A673 (cell line): ENCODE results near the gene CASP2. TPM values are rescaled to one million over a fixed set of nuclear protein-coding genes. Genes with fewer than 3 reads are reported as not detected.

Experiments
- BruUV-seq: library from RNA; stranded (reverse); fragments of 400-500 nt; replicated peaks from 2 replicates; lab custom pipeline; 2021; lab: Mats Ljungman, UMichigan
- CTCF ChIA-PET: fragments of 300-600 bp; sonication (Branson Sonifier 250); formaldehyde crosslinking; loops from one replicate; lab custom pipeline; 2022; ENCODE audit warnings: antibody characterized with exemption; lab: Charles Lee
- POLR2A ChIA-PET: fragments of 300-600 bp; sonication (Branson Sonifier 250); formaldehyde crosslinking; loops from one replicate; lab custom pipeline; 2022; ENCODE audit warnings: antibody characterized with exemption; ENCODE audit not compliant: low non-redundant PET; lab: Charles Lee
- DNase-seq: peaks from one replicate; pipeline ENCODE4 v3.0.0-alpha.2; 2015; ENCODE audit warnings: low spot score
- H3K27ac ChIP-seq: fragments of 200-600 bp; sonication (generic); 2 replicates; pipeline ENCODE4 v1.5.1; 2016; ENCODE audit warnings: mixed run types, low read depth, mild to moderate bottlenecking, mixed read lengths, antibody characterized with exemption, low read length; ENCODE audit not compliant: poor library complexity, severe bottlenecking
- H3K27me3 ChIP-seq: fragments of 200-600 bp; sonication (generic); replicated peaks from 2 replicates; pipeline ENCODE4 v1.6.1; 2017; ENCODE audit warnings: mixed run types, low read depth, mild to moderate bottlenecking, mixed read lengths, antibody characterized with exemption, low read length; ENCODE audit not compliant: insufficient read depth, poor library complexity
- H3K36me3 ChIP-seq: fragments of 200-600 bp; sonication (generic); 2 replicates; pipeline ENCODE4 v1.6.1; 2016; ENCODE audit warnings: mixed run types, mild to moderate bottlenecking, mixed read lengths, antibody characterized with exemption, low read length; ENCODE audit not compliant: insufficient read depth, poor library complexity, severe bottlenecking
- H3K4me1 ChIP-seq: fragments of 200-600 bp; sonication (generic); 2 replicates; pipeline ENCODE4 v1.6.1; 2017; ENCODE audit warnings: mixed run types, mild to moderate bottlenecking, mixed read lengths, antibody characterized with exemption, low read length; ENCODE audit not compliant: insufficient read depth, poor library complexity, severe bottlenecking
- H3K4me3 ChIP-seq: fragments of 200-600 bp; sonication (generic); 2 replicates; pipeline ENCODE4 v1.5.1; 2016; ENCODE audit warnings: low read depth, mixed run types, mild to moderate bottlenecking, mixed read lengths, low read length; ENCODE audit not compliant: poor library complexity, severe bottlenecking
- H3K9me3 ChIP-seq: fragments of 200-600 bp; sonication (generic); 2 replicates; pipeline ENCODE4 v1.6.1; 2016; ENCODE audit warnings: mixed run types, low read depth, mild to moderate bottlenecking, mixed read lengths, antibody characterized with exemption, low read length; ENCODE audit not compliant: poor library complexity, severe bottlenecking
- CTCF ChIP-seq: fragments of 300-800, 200-600 bp; sonication (generic); conservative IDR thresholded peaks from 2 replicates; pipeline ENCODE4 v1.5.1; 2017; ENCODE audit warnings: low read depth, mild to moderate bottlenecking, antibody characterized with exemption, low read length, moderate library complexity, mixed read lengths
- EZH2 ChIP-seq: fragments of 200-600 bp; sonication (generic); IDR thresholded peaks from 2 replicates; pipeline ENCODE4 v1.6.1; 2017; ENCODE audit warnings: borderline replicate concordance, low read depth, mild to moderate bottlenecking, mixed read lengths, antibody characterized with exemption, low read length; ENCODE audit not compliant: poor library complexity, severe bottlenecking
- intact Hi-C: fragments of 100-400 bp; cut with micrococcal nuclease; formaldehyde crosslinking; loops from one replicate; pipeline ENCODE4 v1.10.0; 2022; ENCODE audit not compliant: unreplicated experiment
- total RNA-seq: library from RNA; stranded (reverse); gene quantifications from 2 replicates; pipeline ENCODE4 v1.2.3, GENCODE V29; 2021

CASP2 gene
- total RNA-seq, 1 experiment from 2014 or later: 76.8 TPM

DNA sequence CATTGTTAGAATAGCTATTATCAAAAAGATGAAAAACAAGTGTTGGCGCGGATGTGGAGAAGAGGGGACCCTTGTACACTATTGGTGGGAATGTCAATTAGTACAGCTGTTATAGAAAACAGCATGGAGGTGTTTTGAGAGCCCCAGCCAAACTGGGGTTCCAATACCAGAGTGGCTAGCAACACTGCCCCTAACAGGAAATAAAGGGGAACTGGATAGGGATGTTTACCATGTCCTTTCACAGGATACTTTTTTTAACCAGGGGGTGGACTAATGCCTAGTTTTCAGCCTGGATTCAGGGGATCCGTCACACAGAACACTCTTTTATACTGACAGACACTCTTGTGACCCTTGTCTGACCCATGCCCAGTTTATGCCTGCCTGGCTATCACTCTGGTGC, 31.8 kb upstream of the CASP2 start:
- no peak for DNase-seq
- TF ChIP-seq CTCF (0 out of 2 replicates have a peak, but pooled peaks have one; percentile 20), EZH2 (no peak)
- Histone ChIP-seq H3K27me3 (no peaks in the 10 kb centered on the region), H3K4me3 (no peak overlapping the region), H3K27ac (no peak overlapping the region), H3K36me3 (no peaks in the 10 kb centered on the region), H3K4me1 (no peaks in the 10 kb centered on the region), H3K9me3 (peaks cover 8% of the 10 kb centered on the region)
- CTCF ChIA-PET: interaction anchor here (1.3 kb wide), 1 partner anchor 16 kb away, joined by 3 read pairs; no protein-coding TSS in a partner anchor
- no TSS peak for BruUV-seq
- intact Hi-C loops: no loop called here
- POLR2A ChIA-PET: no interaction called here

GRCh38 chr7:143256932-143257331, 31.2 kb upstream of the CASP2 start:
- Histone ChIP-seq H3K4me1 (no peaks in the 10 kb centered on the region), H3K9me3 (peaks cover 8% of the 10 kb centered on the region), H3K27me3 (no peaks in the 10 kb centered on the region), H3K27ac (no peak overlapping the region), H3K36me3 (no peaks in the 10 kb centered on the region), H3K4me3 (no peak overlapping the region)
- DNase-seq: no peak
- ChIA-PET POLR2A (no interaction called here), CTCF (no interaction called here)
- BruUV-seq: no TSS peak
- no peak for TF ChIP-seq CTCF
- TF ChIP-seq EZH2: no peak
- intact Hi-C loops: no loop called here

DNA sequence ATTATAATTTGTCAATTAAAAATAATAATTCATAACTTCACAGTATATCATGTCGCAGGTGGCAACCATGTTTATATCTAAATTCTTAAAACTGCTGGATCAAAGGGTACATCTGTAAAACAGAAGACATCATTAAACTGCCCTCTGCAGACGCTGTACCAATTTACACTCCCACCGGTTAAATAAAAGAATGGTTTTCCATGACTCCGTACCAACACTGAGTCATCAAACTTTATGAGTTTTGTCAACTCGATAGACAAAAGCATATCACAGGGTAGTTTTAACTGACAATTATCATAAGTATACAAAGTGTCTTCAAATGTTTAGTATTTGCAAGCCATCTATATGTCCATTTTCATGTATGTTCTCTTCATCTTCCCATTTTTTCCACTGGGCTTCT, 30.6 kb upstream of the CASP2 start:
- peak; percentile 39 for DNase-seq
- POLR2A ChIA-PET: no interaction called here
- H3K27ac ChIP-seq: no peak overlapping the region
- H3K27me3 ChIP-seq: no peaks in the 10 kb centered on the region
- TF ChIP-seq EZH2 (no peak), CTCF (no peak)
- CTCF ChIA-PET: no interaction called here
- H3K4me1 ChIP-seq: no peaks in the 10 kb centered on the region
- no peak overlapping the region for H3K4me3 ChIP-seq
- H3K9me3 ChIP-seq: peaks cover 8% of the 10 kb centered on the region
- H3K36me3 ChIP-seq: no peaks in the 10 kb centered on the region
- intact Hi-C loops: no loop called here
- no TSS peak for BruUV-seq
